HG03565 (cell line): ENCODE measurements around the gene ATG5.
"Not testable (repeated sequence)": the region's sequence is repeated elsewhere in the genome, so short reads cannot be mapped to it uniquely, and the experiment has no call there.

ENCODE experiments used
- ATAC-seq: cut with Tn5 transposase; IDR thresholded peaks from one replicate; pipeline ENCODE4 v1.9.1; 2021; ENCODE audit warnings: mild to moderate bottlenecking, moderate library complexity; ENCODE audit not compliant: unreplicated experiment

ATG5 gene

DNA sequence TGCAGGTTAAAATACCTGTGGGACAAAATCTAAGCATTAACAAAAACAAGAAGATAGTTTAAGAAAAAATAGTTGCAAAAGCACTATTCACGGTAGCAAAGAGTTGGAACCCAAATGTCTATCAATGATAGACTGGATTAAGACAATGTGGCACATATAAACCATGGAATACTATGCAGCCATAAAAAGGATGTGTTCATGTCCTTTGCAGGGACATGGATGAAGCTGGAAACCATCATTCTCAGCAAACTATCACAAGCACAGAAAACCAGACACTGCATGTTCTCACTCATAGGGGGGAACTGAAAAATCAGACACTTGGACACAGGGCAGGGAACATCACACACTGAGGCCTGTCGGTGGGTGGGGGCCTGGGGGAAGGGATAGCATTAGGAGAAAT lies 65.8 kb downstream of the ATG5 start:
- not testable (repeated sequence) for ATAC-seq

DNA sequence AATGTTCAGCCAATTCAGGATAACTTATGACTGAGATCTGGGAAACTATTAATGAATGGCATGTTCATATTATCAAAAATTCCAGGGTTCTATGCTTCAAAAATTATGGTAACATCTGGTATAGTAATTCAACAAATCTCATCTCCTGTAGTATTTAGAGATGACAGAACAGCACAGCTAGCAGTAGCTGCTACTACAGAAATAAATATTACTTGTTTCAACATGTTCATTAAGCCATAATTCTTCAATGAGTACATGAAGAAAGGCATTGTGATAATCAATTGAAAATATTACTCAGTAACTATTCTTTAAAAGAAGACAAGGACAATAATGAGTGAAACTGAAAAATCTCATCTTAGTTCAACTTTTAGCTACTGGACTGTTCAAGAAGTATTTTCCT lies 66.8 kb downstream of the ATG5 start:
- no peak for ATAC-seq

DNA sequence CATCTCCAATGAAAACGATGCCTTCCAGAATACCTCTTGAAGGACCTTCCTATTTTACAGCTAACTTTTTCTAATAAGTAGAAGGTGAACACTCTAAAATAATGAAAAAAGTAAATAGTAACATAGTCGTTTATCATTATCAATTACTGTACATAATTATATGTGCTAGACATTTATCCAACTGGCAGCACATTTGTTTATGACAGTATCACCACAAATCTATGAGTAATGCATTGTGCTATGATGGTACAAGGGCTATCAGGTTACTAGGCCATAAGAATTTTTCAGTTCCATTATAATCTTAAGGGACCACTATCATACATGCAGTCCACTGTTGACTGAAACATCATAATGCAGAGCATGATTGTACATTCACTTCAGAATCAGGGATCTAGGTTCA lies 68.4 kb downstream of the ATG5 start:
- ATAC-seq, result no peak

DNA sequence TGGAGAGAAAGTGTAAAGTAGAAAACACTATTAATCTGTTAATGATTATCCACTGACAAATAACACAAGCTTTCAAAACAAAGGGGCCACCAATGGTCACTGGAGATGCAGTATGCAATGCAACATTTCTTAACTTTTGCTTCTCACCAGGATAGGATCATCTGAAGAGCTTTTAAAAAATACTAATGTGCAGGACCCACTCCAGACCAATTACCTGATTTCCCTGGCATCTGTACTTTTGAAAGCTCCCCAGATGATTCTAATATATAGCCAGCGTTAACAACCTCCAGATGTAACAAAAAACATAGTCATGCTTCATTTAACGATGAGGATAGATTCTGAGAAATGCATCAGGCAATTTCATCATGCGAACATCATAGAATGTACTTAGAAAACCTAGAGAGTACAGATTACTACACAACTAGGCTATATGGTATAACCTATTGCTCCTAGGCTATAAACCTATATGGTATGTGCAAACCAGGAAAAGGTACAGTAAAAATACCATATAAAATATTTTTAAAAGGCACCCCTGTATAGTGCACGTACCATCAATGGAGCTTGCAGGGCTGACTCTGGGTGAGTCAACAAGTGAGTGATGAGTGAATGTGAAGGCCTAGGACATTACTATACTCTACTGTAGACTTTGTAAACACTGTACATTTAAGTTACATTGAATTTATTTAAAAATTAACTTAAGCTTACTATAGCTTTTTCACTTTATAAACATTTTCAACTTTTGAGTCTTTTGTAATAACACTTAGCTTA lies 69.2 kb downstream of the ATG5 start:
- ATAC-seq, result no peak

DNA sequence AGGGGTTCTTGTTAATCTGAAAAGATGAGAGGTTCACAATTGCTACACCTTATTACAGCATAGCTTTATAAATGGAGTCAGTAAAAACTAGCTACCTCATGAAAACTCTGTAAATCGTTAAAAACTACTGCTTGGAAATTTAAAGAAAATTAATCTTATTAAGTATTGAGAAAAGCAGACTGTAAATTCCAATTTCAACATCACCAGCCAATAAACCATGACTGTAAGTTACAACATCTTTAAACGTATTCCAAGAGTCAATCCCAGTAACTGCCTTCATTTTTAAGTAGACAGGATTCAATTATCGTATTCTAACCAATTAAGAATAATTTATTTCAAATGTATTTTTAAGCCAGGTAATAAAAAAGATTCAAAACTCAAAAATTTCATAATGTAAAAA lies 70.3 kb downstream of the ATG5 start:
- ATAC-seq, result no peak

DNA sequence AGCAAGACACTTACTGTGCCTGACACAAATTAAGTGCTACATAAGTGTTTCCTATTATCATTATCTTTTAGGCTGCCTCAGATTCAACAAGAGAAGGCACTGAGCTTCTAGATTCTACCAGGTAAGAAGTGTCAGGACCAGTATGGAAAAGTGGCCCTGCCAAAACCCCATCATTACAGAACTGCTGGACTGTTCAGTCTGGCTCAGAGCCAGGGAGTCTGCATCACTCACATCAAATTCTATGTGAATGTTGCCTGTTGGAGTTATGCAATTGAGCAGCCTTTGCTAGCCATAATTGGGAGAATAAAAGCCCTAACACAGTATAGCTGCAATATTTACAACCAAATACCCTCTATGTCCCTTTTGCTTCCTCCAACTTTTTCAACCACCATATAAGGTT lies 70.9 kb downstream of the ATG5 start:
- ATAC-seq, result no peak

DNA sequence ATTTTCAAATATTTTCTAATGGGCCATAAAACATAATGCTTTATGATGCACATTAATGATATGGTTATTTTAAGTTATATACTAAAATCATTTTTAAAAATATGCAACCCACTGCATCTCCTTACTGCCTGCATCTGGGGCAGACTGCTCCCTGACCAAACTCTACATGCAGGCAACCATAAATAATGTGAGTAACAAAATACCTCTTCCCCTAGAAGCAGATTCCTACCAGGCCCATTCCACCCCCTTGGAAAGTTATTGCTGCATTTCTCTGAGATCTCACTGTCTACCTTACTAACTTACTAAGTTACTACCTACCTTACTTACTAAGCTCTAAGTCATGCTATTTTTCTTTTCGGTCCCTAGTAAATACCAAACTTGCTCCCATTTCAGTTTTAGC lies 71.8 kb downstream of the ATG5 start:
- ATAC-seq, result no peak

DNA sequence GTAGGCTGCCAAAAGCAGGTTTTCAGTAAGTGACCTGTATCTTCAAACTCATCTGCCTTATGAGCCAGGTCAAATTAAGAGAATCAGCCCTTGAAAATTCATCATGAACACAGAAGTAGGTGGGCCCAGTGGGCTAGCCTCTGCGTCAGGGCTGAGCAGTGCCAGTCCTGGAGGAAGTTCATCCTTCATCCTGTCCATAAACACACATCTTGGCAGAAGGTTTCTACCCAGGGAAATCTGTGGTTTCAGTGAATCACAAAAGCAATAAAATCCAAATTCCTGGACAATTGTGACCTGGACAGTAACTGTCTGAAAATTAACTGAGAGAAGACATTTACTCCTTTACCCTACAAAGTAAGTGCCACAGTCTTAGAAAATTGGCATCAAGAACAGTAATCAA lies 72.4 kb downstream of the ATG5 start:
- no peak for ATAC-seq

DNA sequence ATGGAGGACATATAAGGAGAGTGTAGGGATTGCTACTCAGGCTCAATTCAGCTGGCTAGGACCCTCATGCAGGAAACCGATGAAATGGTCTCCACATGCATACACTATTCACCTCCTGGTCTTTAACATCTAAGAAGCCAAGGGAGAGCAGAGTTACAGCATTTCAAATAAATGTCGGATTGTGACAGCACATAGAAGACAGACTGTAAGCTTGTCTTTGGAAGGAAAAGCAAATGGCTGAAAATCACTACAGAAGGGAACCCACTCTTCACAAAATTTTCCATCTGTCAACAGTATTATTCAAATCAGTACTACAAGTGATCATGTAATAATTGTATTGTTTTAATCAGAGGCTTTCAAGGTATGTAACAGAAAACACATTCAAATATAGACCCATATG lies 72.9 kb downstream of the ATG5 start:
- ATAC-seq, result no peak

DNA sequence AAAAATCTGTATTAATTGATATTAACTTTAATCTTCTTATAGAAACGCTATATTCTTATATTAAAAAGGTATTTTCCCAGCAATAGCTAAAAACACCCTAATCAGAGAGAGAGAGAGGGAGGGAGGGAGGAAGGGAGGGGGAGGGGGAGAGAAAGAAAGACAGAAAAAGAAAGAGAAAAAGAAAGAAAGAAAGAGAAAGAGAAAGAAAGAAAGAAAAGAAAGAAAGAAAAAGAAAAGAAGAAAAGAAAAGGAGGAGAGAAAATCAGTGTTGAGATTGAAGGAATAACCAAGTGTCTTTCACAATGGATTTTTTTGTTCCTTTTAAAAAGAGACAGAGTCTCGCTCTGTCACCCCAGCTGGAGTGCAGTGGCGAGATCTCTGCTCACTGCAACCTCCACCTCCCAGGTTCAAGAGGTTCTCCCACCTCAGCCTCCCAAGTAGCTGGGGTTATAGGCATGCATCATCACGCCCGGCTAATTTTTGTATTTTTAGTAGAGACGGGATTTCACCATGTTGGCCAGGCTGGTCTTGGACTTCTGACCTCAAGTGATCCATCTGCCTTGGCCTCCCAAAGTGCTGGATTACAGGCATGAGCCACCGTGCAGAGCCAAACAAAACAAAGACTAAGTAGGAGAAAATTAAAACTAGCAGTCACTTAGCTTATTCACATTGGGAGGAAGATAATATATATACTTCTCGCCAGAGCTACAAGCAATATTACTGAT lies 73.9 kb downstream of the ATG5 start:
- ATAC-seq, result not testable (repeated sequence)

DNA sequence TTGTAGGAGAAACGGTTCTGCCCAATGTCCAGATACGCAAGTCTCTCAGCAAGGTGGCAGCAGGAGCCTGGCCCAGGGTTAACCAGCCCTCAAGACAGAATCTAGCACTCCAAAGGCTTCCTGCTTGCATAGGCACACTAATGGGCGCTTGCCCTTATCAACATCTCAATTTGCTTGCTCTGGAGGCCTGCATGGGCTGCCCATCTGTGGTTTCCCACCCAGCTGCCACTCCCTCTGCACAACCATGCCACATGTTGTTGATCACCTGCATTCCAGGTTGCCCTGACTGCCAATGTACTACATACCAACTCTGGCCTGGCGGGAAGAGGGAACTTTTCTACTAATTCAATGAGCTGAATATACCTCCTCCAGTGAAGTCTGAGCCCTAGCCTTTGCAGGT lies 74.6 kb downstream of the ATG5 start:
- ATAC-seq, result no peak

DNA sequence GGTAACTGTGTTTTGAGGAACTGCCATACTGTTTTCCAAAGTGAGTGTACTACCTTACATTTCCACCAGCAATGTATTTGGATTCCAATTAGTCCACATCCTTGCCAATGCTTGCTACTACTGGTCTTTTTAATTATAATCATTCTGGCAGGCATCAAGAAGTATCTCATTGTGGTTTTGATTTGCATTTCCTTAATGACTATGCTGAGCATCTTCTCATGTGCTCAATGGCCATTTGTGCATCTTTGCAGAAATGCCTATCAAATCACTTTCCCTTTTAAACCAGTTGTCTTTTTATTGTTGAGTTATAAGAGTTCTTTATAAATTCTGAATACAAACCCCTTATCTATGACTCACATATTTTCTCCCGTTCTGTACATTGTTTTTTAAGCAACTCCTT lies 75.9 kb downstream of the ATG5 start:
- ATAC-seq, result no peak

DNA sequence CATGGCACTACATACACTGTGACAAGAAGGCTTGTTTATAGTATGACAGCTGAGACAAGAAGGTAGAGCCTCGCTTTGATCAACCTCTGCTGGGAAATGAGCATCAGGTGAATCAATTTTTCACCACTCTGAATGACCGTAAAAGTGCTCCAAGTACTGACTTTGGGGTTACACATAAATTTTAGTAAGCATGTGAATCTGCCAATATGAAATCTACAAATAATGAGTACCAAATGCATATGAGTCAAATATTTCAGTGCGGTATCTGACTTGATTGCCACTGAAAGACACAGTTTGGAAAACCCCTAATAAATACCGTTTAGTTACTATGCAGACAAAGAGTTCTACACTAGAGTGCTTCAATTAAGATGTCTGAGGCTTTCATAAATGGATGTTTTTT lies 77.8 kb downstream of the ATG5 start:
- ATAC-seq, result peak; percentile 49

DNA sequence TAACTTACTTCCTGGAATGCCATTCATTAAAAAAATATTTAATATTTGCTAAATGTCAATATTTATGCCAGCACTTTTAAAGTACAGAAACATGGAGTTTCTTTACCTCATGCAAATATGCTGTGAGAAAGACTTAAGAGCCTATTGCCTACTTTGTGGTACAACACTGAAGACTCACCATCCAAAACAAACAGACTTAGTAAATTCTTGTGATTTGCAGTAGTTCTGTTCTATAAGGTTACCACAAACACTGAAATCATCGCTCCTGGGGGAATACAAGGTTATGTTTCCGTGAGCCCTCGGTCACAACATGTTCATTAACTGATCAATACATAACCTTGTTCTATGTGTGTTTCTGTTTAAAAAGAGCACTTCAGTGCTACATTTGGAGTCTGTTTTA lies 78.3 kb downstream of the ATG5 start:
- peak; percentile 25 for ATAC-seq

DNA sequence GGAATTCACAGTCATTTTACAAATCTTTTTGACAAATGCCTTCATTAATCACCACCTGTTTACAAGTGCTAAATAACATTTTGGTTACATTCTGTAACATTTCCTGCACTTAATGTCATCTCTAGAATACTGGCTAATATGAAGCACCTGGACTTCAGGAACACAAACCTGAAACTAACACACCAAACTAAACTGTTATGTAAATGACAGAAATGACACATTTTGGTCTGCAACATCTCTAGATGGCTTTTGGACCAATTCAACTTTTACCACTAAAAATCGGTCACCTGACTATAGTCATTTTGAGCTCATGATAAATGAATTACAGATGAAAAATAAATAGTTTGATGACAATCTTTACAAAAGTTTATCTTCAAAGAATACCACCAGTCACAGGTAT lies 80.6 kb downstream of the ATG5 start:
- ATAC-seq, result no peak

DNA sequence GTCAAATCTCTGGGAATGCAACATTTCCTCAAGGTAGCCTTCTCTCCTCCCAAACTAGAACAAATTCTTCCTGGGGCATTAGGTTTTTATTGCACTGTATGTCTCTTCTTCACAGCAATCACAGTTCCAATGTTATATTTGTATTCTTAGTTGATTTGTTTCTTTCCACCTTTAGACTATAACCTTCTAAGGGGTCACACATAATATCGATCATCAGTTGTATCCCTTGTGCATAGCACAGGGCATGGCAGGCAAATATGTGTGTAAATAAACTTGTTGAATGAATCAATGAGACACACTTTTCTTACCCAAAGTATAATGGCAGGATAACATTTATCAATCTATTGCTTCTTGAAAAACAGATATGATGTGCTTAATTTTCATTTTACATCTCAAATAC lies 81.0 kb downstream of the ATG5 start:
- no peak for ATAC-seq

DNA sequence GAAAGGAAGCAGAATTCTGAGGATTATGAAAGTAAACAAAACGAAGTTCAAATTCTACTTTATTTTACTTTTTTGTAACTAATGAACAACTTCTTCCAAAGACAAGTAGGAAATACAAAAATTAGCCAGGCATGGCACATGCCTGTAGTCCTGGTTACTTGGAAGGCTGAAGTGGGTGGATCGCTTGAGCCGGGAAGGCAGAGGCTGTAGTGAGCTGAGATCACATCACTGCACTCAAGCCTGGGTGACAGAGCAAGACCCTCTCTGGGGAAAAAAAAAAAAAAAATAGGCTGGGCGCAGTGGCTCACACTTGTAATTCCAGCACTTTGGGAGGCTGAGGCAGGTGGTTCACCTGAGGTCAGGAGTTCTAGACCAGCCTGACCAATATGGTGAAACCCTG lies 82.3 kb downstream of the ATG5 start:
- ATAC-seq, result no peak

DNA sequence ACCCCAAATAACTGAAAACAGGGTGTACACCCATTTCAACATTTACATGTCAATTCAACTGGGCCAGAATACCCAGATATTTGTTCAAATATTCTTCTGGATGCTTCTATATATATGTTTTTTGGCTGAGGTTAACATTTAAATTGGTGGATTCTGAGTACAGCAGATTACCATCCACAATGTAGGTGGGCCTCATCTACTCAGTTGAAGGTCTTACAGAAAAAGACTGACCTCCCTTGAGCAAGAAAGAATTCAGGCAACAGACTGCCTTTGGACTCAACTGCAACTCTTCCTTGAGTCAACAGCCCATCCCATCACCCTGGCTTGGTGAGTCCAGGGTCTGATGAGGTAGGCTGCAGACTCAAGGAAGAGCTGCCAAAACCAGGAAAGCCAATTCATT lies 84.1 kb downstream of the ATG5 start:
- no peak for ATAC-seq

DNA sequence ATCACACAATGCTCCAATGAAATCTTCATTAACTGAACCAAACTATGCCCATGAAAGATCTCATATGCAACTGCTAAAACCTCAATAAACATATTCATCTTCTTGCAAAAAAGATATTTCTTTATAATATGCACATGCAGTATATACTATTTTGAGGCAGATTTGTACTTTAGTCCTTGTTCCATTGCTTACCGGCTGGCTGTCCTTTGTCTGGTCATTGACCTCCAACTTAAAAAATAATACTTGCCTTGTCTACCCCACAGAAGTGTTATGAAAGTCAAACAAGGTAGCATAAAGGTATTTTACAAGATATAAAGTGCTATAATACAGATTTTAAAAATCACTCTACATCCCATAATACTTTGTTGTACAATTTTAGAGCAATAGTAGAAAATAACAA lies 88.3 kb downstream of the ATG5 start:
- no peak for ATAC-seq

DNA sequence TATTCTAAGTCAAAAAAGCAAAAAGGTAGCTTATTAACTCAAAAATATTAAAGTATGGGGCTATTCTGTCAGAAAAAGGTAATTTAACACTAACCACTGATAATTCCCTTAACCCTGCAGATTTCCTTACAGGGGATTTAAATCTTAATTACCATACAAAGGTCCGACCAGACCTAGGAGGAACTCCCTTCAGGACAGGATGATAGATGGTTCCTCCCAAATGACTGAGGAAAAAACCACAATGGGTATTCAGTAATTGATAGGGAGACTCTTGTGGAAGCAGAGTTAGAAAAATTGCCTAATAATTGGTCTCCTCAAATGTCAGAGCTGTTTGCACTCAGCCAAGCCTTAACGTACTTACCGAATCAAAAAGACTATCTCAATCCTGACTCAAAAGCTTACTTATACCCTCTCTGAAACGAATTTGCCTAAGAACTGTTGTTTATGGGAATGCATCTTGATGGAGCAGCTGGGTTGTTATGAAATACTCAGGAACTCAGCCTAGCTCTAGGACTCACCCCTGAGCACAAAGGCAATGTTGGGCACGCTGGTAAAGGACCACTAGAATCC lies 95.6 kb downstream of the ATG5 start:
- ATAC-seq, result not testable (repeated sequence)

DNA sequence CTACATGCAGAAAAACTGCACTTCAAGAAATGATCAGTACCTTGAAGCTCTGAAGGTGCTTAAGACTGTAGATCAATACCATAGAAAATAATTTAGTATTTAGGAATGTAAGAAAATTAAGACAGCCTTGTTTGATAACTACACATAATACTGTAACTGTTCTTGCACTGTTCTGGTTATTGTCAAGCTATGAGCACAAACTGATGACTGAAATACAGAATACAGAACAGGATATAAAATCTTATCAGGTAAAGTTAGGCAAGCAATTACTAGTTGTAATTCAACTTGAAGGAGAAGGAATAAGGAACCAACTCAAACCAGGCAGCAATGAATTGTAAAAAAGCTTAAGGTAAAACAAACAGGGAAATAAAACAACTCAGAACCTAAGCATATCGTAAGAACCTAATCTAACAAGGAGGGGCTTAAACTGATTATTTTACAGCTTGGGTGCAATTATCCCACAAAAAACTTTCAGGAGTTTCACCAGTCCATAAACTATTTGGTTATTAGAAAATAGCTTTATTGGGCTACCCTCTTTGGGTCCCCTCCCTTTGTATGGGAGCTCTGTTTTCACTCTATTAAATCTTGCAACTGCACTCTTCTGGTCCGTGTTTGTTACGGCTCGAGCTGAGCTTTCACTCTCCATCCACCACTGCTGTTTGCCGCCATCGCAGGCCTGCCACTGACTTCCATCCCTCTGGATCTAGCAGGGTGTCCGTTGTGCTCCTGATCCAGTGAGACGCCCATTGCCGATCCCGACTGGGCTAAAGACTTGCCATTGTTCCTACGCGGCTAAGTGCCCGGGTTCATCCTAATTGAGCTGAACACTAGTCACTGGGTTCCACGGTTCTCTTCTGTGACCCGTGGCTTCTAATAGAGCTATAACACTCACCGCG lies 97.7 kb downstream of the ATG5 start:
- no peak for ATAC-seq
